Panc1 (cell line): Measurements from ENCODE around the gene IFNLR1. TPM values are rescaled to one million over a fixed set of nuclear protein-coding genes. Genes with fewer than 3 reads are reported as not detected.

ENCODE experiments used
- ATAC-seq: fragments of 200-7000 bp; cut with Tn5 transposase; 2 replicates; pipeline ENCODE4 v1.9.1; 2020; ENCODE audit warnings: mild to moderate bottlenecking, moderate library complexity
- BruUV-seq: library from RNA; stranded (reverse); fragments of 400-500 nt; replicated peaks from 2 replicates; lab custom pipeline; 2021; lab: Mats Ljungman, UMichigan
- CTCF ChIA-PET: fragments of 300-600 bp; sonication (Branson Sonifier 250); formaldehyde crosslinking; loops from one replicate; lab custom pipeline; 2022; ENCODE audit warnings: antibody characterized with exemption; lab: Charles Lee
- POLR2A ChIA-PET: fragments of 300-600 bp; sonication (Branson Sonifier 250); formaldehyde crosslinking; loops from one replicate; lab custom pipeline; 2022; ENCODE audit warnings: antibody characterized with exemption; lab: Charles Lee
- DNase-seq: peaks from one replicate; pipeline ENCODE4 v3.0.0-alpha.2; 2010; ENCODE audit warnings: low read depth, low spot score
- H3K27ac ChIP-seq: 2 replicates; pipeline ENCODE4 v1.5.1; 2011; ENCODE audit warnings: mild to moderate bottlenecking, low read length, inconsistent platforms
- H3K27me3 ChIP-seq: fragments of 200-500 bp; sonication (Bioruptor generic); 2 replicates; pipeline ENCODE4 v1.6.0; 2014; ENCODE audit warnings: low read length, inconsistent platforms; ENCODE audit not compliant: control insufficient read depth, insufficient read depth
- H3K36me3 ChIP-seq: fragments of 200-500 bp; sonication (Bioruptor generic); 2 replicates; pipeline ENCODE4 v1.5.1; 2014; ENCODE audit warnings: inconsistent platforms, mild to moderate bottlenecking, low read length, moderate library complexity; ENCODE audit not compliant: control insufficient read depth, insufficient read depth
- H3K4me1 ChIP-seq: 2 replicates; pipeline ENCODE4 v1.5.1; 2011; ENCODE audit warnings: inconsistent platforms, mild to moderate bottlenecking, low read length, moderate library complexity; ENCODE audit not compliant: control insufficient read depth, insufficient read depth
- H3K4me3 ChIP-seq, 2 experiments: 2 replicates each; pipeline ENCODE4 v1.5.1; 2011 to 2012; ENCODE audit warnings: low read depth in 2 of 2, low read length in 2 of 2, mild to moderate bottlenecking in 2 of 2, inconsistent platforms in 1 of 2, moderate library complexity in 1 of 2
- H3K9me3 ChIP-seq: fragments of 200-500 bp; sonication (Bioruptor generic); 2 replicates; pipeline ENCODE4 v1.5.1; 2014; ENCODE audit warnings: low read depth, mild to moderate bottlenecking, inconsistent platforms, low read length, moderate library complexity; ENCODE audit not compliant: control insufficient read depth, insufficient read depth
- CTCF ChIP-seq: fragments of 450-650 bp; IDR thresholded peaks from 2 replicates; pipeline ENCODE4 v1.5.1; 2017; ENCODE audit warnings: mild to moderate bottlenecking
- POLR2AphosphoS5 ChIP-seq: IDR thresholded peaks from 2 replicates; pipeline ENCODE4 v1.6.1; 2012; ENCODE audit warnings: mild to moderate bottlenecking, low read depth, low read length, moderate library complexity
- REST ChIP-seq, 2 experiments: IDR thresholded peaks; 2 replicates each; pipeline ENCODE4 v1.6.1; 2011 to 2012; ENCODE audit warnings: low read depth in 2 of 2, control low read depth in 1 of 2, low read length in 1 of 2, mild to moderate bottlenecking in 1 of 2, moderate library complexity in 1 of 2; ENCODE audit not compliant: insufficient read depth in 1 of 2
- SIN3A ChIP-seq: IDR thresholded peaks from 2 replicates; pipeline ENCODE4 v1.6.1; 2012; ENCODE audit warnings: low read depth, mild to moderate bottlenecking, low read length, moderate library complexity, borderline replicate concordance; ENCODE audit not compliant: insufficient read depth
- TCF7L2 ChIP-seq: IDR thresholded peaks from 2 replicates; pipeline ENCODE4 v1.6.1; 2011; ENCODE audit warnings: mild to moderate bottlenecking, low read depth, low read length, inconsistent platforms
- in situ Hi-C: cut with HindIII; loops from 2 replicates; pipeline ENCODE4 v1.10.0; 2016; ENCODE audit warnings: low sequenced_read_pairs, low pct_unique_long_range_greater_than_20kb
- intact Hi-C: fragments of 100-400 bp; cut with micrococcal nuclease; formaldehyde crosslinking; loops from one replicate; pipeline ENCODE4 v1.10.0; 2022; ENCODE audit not compliant: unreplicated experiment
- total RNA-seq: library from RNA; stranded (reverse); gene quantifications from one replicate; pipeline ENCODE4 v1.2.1, GENCODE V29; 2021; ENCODE audit not compliant: unreplicated experiment

The IFNLR1 gene
- total RNA-seq, 1 experiment from 2014 or later, result 1.0 TPM

GRCh38 chr1:24185076-24185475 is 2.0 kb downstream of the IFNLR1 start:
- BruUV-seq, result no TSS peak
- Histone ChIP-seq H3K27me3 (no peaks in the 10 kb centered on the region), H3K4me3 (no peak overlapping the region), H3K4me1 (peaks cover 10% of the 10 kb centered on the region; the same call in 1 of the 2 replicates), H3K9me3 (no peaks in the 10 kb centered on the region), H3K27ac (no peak overlapping the region), H3K36me3 (no peaks in the 10 kb centered on the region)
- in situ Hi-C loops (no loop called here), intact Hi-C loops (no loop called here)
- ChIA-PET POLR2A (no interaction called here), CTCF (interaction anchor here (0.7 kb wide), 1 partner anchor 14 kb away, joined by 4 read pairs; no protein-coding TSS in a partner anchor)
- no peak for TF ChIP-seq REST (IDR thresholded peaks at IDR 0.05; ENCODE audit: insufficient read depth in 1 of 2, low read depth in 2 of 2, low read length in 1 of 2)
- TF ChIP-seq TCF7L2, result no peak
- TF ChIP-seq CTCF, result no peak
- TF ChIP-seq POLR2AphosphoS5, result no peak
- TF ChIP-seq SIN3A, result no peak
- DNase-seq (no peak), ATAC-seq (no peak)

- in situ Hi-C loops, result no loop called here
- POLR2A ChIA-PET, result no interaction called here
These were observed 5.0 kb downstream of the IFNLR1 start for GRCh38 chr1:24182061-24182460.

More at GRCh38 chr1:24182061-24182460, 5.0 kb downstream of the IFNLR1 start:
- H3K27me3 ChIP-seq, result no peaks in the 10 kb centered on the region
- CTCF ChIA-PET, result no interaction called here
- no peak overlapping the region for H3K27ac ChIP-seq
- intact Hi-C loops, result no loop called here
- DNase-seq (no peak), ATAC-seq (no peak)
- H3K4me3 ChIP-seq, result no peak overlapping the region
- TF ChIP-seq POLR2AphosphoS5 (no peak), CTCF (no peak), REST (IDR thresholded peaks at IDR 0.05; ENCODE audit: insufficient read depth in 1 of 2, low read depth in 2 of 2, low read length in 1 of 2) (no peak)
- no peaks in the 10 kb centered on the region for H3K36me3 ChIP-seq
- BruUV-seq, result no TSS peak
- H3K9me3 ChIP-seq, result no peaks in the 10 kb centered on the region
- peaks cover 4% of the 10 kb centered on the region; the same call in 1 of the 2 replicates for H3K4me1 ChIP-seq
